Effector memory CD4-positive, alpha-beta T cell (primary cell): Measurements from ENCODE around the gene CD300LG.
"Not testable (repeated sequence)": the region's sequence is repeated elsewhere in the genome, so short reads cannot be mapped to it uniquely, and the experiment has no call there.

ENCODE experiments used
- DNase-seq, 3 donors: peaks; one replicate each; pipeline ENCODE4 v3.0.0-alpha.2; 2020
- H3K27ac ChIP-seq: 2 replicates; pipeline ENCODE4 v1.7.0; 2013; ENCODE audit warnings: mild to moderate bottlenecking, low read length, moderate library complexity; ENCODE audit not compliant: insufficient read depth, poor library complexity, severe bottlenecking
- H3K27me3 ChIP-seq: replicated peaks from 2 replicates; pipeline ENCODE4 v1.7.0; 2013; ENCODE audit warnings: mild to moderate bottlenecking, low read length; ENCODE audit not compliant: insufficient read depth, control insufficient read depth, poor library complexity, severe bottlenecking
- H3K36me3 ChIP-seq: 2 replicates; pipeline ENCODE4 v1.7.0; 2013; ENCODE audit warnings: mild to moderate bottlenecking, low read length, moderate library complexity; ENCODE audit not compliant: control insufficient read depth, insufficient read depth
- H3K4me1 ChIP-seq: 2 replicates; pipeline ENCODE4 v1.7.0; 2013; ENCODE audit warnings: low read length, mild to moderate bottlenecking; ENCODE audit not compliant: control insufficient read depth, insufficient read depth, poor library complexity, severe bottlenecking
- H3K4me3 ChIP-seq: 2 replicates; pipeline ENCODE4 v1.7.0; 2013; ENCODE audit warnings: low read length, low read depth, mild to moderate bottlenecking; ENCODE audit not compliant: insufficient read depth, poor library complexity, severe bottlenecking
- H3K9me3 ChIP-seq: 2 replicates; pipeline ENCODE4 v1.7.0; 2013; ENCODE audit warnings: mild to moderate bottlenecking, low read length, moderate library complexity; ENCODE audit not compliant: control insufficient read depth

Gene CD300LG

GRCh38 chr17:43882761-43883415, 35.9 kb downstream of the CD300LG start:
- Histone ChIP-seq H3K36me3 (no peaks in the 10 kb centered on the region), H3K27ac (no peak overlapping the region), H3K9me3 (no peaks in the 10 kb centered on the region), H3K4me3 (no peak overlapping the region), H3K27me3 (no peaks in the 10 kb centered on the region), H3K4me1 (no peaks in the 10 kb centered on the region)
- no peak for DNase-seq

- Histone ChIP-seq H3K9me3 (no peaks in the 10 kb centered on the region), H3K36me3 (no peaks in the 10 kb centered on the region), H3K4me3 (no peak overlapping the region), H3K27me3 (no peaks in the 10 kb centered on the region), H3K4me1 (no peaks in the 10 kb centered on the region), H3K27ac (no peak overlapping the region)
- no peak for DNase-seq
Measured at GRCh38 chr17:43888548-43888947, 41.6 kb downstream of the CD300LG start.

GRCh38 chr17:43890240-43890639, 43.3 kb downstream of the CD300LG start:
- DNase-seq, result no peak
- Histone ChIP-seq H3K27me3 (no peaks in the 10 kb centered on the region), H3K4me3 (no peak overlapping the region), H3K4me1 (no peaks in the 10 kb centered on the region), H3K36me3 (no peaks in the 10 kb centered on the region), H3K27ac (no peak overlapping the region), H3K9me3 (no peaks in the 10 kb centered on the region)

GRCh38 chr17:43891851-43892646, 45.1 kb downstream of the CD300LG start:
- H3K27ac ChIP-seq, result no peak overlapping the region
- H3K27me3 ChIP-seq, result no peaks in the 10 kb centered on the region
- H3K9me3 ChIP-seq, result no peaks in the 10 kb centered on the region
- no peak overlapping the region for H3K4me3 ChIP-seq
- DNase-seq, result no peak
- H3K4me1 ChIP-seq, result no peaks in the 10 kb centered on the region
- no peaks in the 10 kb centered on the region for H3K36me3 ChIP-seq

GRCh38 chr17:43892647-43892952, 45.6 kb downstream of the CD300LG start:
- Histone ChIP-seq H3K4me1 (no peaks in the 10 kb centered on the region), H3K9me3 (no peaks in the 10 kb centered on the region), H3K4me3 (no peak overlapping the region), H3K27me3 (no peaks in the 10 kb centered on the region), H3K36me3 (no peaks in the 10 kb centered on the region), H3K27ac (no peak overlapping the region)
- DNase-seq, result no peak

GRCh38 chr17:43894494-43894893, 47.5 kb downstream of the CD300LG start:
- H3K4me1 ChIP-seq, H3K27ac ChIP-seq, DNase-seq, H3K4me3 ChIP-seq, H3K36me3 ChIP-seq, H3K27me3 ChIP-seq, H3K9me3 ChIP-seq: not testable (repeated sequence)

GRCh38 chr17:43897831-43898230, 50.9 kb downstream of the CD300LG start:
- no peak overlapping the region for H3K4me3 ChIP-seq
- no peak for DNase-seq
- H3K27me3 ChIP-seq, result no peaks in the 10 kb centered on the region
- H3K4me1 ChIP-seq, result peaks cover 13% of the 10 kb centered on the region
- no peaks in the 10 kb centered on the region for H3K9me3 ChIP-seq
- H3K27ac ChIP-seq, result no peak overlapping the region
- no peaks in the 10 kb centered on the region for H3K36me3 ChIP-seq

- H3K36me3 ChIP-seq, result no peaks in the 10 kb centered on the region
- H3K4me1 ChIP-seq, result peaks cover 13% of the 10 kb centered on the region
- H3K9me3 ChIP-seq, result no peaks in the 10 kb centered on the region
- no peak overlapping the region for H3K4me3 ChIP-seq
- H3K27me3 ChIP-seq, result no peaks in the 10 kb centered on the region
- no peak overlapping the region for H3K27ac ChIP-seq
- DNase-seq, result no peak
Measured at GRCh38 chr17:43898446-43898845, 51.5 kb downstream of the CD300LG start.

- peak; percentile 46 to 71 (median 69) for DNase-seq
- H3K4me3 ChIP-seq, result peak overlapping the region; percentile 36
- H3K27ac ChIP-seq, result no peak overlapping the region
- no peaks in the 10 kb centered on the region for H3K9me3 ChIP-seq
- H3K4me1 ChIP-seq, result peaks cover 13% of the 10 kb centered on the region
- H3K27me3 ChIP-seq, result no peaks in the 10 kb centered on the region
- H3K36me3 ChIP-seq, result no peaks in the 10 kb centered on the region
Measured at GRCh38 chr17:43900183-43900857, 53.3 kb downstream of the CD300LG start.
